WTC11 (cell line): ENCODE data around the gene POLR3H. TPM values are rescaled to one million over a fixed set of nuclear protein-coding genes. Genes with fewer than 3 reads are reported as not detected.
A peak's percentile ranks its signal among the peaks of the same experiment; 100 is the strongest.

Experiments
- ATAC-seq: fragments of 200-7000 bp; cut with Tn5 transposase; 2 replicates; pipeline ENCODE4 v1.10.0; 2021; ENCODE audit warnings: mild to moderate bottlenecking, moderate library complexity
- CTCF ChIA-PET: fragments of 300-600 bp; sonication (Branson Sonifier 250); formaldehyde crosslinking; loops from one replicate; lab custom pipeline; 2021; ENCODE audit warnings: antibody characterized with exemption; lab: Charles Lee
- POLR2A ChIA-PET: fragments of 350-600 bp; sonication (Branson Sonifier 250); formaldehyde crosslinking; loops from one replicate; lab custom pipeline; 2021; ENCODE audit warnings: antibody characterized with exemption; lab: Charles Lee
- DNase-seq: peaks from one replicate; pipeline ENCODE4 v3.0.0; 2021; ENCODE audit warnings: low spot score
- H3K27ac Mint-ChIP-seq: 2 replicates; pipeline ENCODE4 v1.8.0; 2021; ENCODE audit warnings: mixed read lengths
- H3K27me3 Mint-ChIP-seq: 2 replicates; pipeline ENCODE4 v1.8.0; 2021; ENCODE audit warnings: low read depth, mild to moderate bottlenecking, moderate library complexity, mixed read lengths
- H3K36me3 Mint-ChIP-seq: 2 replicates; pipeline ENCODE4 v1.8.0; 2021; ENCODE audit warnings: mixed read lengths
- H3K4me1 Mint-ChIP-seq: 2 replicates; pipeline ENCODE4 v1.8.0; 2022; ENCODE audit warnings: mixed read lengths
- H3K4me3 Mint-ChIP-seq: 2 replicates; pipeline ENCODE4 v1.8.0; 2021; ENCODE audit warnings: mild to moderate bottlenecking, moderate library complexity, mixed read lengths
- H3K9me3 Mint-ChIP-seq: 2 replicates; pipeline ENCODE4 v1.8.0; 2021; ENCODE audit warnings: mixed read lengths
- AR ChIP-seq: fragments of 250-450 bp; sonication (Bioruptor Pico); IDR thresholded peaks from 2 replicates; pipeline ENCODE4 v1.9.0; 2021; ENCODE audit warnings: mild to moderate bottlenecking
- ATF6 ChIP-seq: sonication (generic); formaldehyde crosslinking; IDR thresholded peaks from 2 replicates; pipeline ENCODE4 v1.8.1; 2023; ENCODE audit warnings: mild to moderate bottlenecking, missing genetic modification reagents
- EMX1 ChIP-seq: fragments of 250-450 bp; sonication (Bioruptor Pico); IDR thresholded peaks from 2 replicates; pipeline ENCODE4 v1.8.0; 2021; ENCODE audit warnings: mild to moderate bottlenecking
- ESRRA ChIP-seq: sonication (generic); formaldehyde crosslinking; IDR thresholded peaks from 2 replicates; pipeline ENCODE4 v1.8.1; 2022; ENCODE audit warnings: mild to moderate bottlenecking, missing genetic modification reagents, borderline replicate concordance
- ETV6 ChIP-seq: sonication (generic); formaldehyde crosslinking; IDR thresholded peaks from 2 replicates; pipeline ENCODE4 v1.8.1; 2022; ENCODE audit warnings: mild to moderate bottlenecking, missing genetic modification reagents
- FOXJ3 ChIP-seq: sonication (generic); formaldehyde crosslinking; IDR thresholded peaks from 2 replicates; pipeline ENCODE4 v1.9.0; 2021; ENCODE audit warnings: missing genetic modification reagents, mild to moderate bottlenecking, borderline replicate concordance
- FOXP1 ChIP-seq: sonication (generic); formaldehyde crosslinking; IDR thresholded peaks from 2 replicates; pipeline ENCODE4 v1.8.0; 2022; ENCODE audit warnings: missing genetic modification reagents, mild to moderate bottlenecking, moderate library complexity, borderline replicate concordance
- FOXP4 ChIP-seq: sonication (generic); formaldehyde crosslinking; IDR thresholded peaks from 2 replicates; pipeline ENCODE4 v1.8.0; 2022; ENCODE audit warnings: mild to moderate bottlenecking, missing genetic modification reagents
- GRHL2 ChIP-seq: fragments of 250-450 bp; sonication (Bioruptor Pico); IDR thresholded peaks from 2 replicates; pipeline ENCODE4 v1.8.0; 2022; ENCODE audit warnings: mild to moderate bottlenecking, moderate library complexity; ENCODE audit not compliant: insufficient replicate concordance, severe bottlenecking
- GTF2I ChIP-seq: fragments of 250-450 bp; sonication (Bioruptor Pico); conservative IDR thresholded peaks from 2 replicates; pipeline ENCODE4 v1.4.0; 2021; ENCODE audit warnings: mild to moderate bottlenecking
- HMGA2 ChIP-seq: fragments of 250-450 bp; sonication (Bioruptor Pico); IDR thresholded peaks from 2 replicates; pipeline ENCODE4 v1.4.0; 2021; ENCODE audit warnings: mild to moderate bottlenecking, moderate library complexity
- NFYB ChIP-seq: sonication (generic); formaldehyde crosslinking; conservative IDR thresholded peaks from 2 replicates; pipeline ENCODE4 v1.8.0; 2022; ENCODE audit warnings: low read depth, missing genetic modification reagents
- OVOL2 ChIP-seq: fragments of 250-450 bp; sonication (Bioruptor Pico); IDR thresholded peaks from 2 replicates; pipeline ENCODE4 v1.9.0; 2021; ENCODE audit warnings: mild to moderate bottlenecking, borderline replicate concordance
- USF2 ChIP-seq: sonication (generic); formaldehyde crosslinking; IDR thresholded peaks from 2 replicates; pipeline ENCODE4 v1.8.1; 2023; ENCODE audit warnings: mild to moderate bottlenecking, missing genetic modification reagents, moderate library complexity
- ZBTB21 ChIP-seq: sonication (generic); formaldehyde crosslinking; IDR thresholded peaks from 2 replicates; pipeline ENCODE4 v1.8.1; 2023; ENCODE audit warnings: mild to moderate bottlenecking, missing genetic modification reagents, borderline replicate concordance
- ZNF423 ChIP-seq: fragments of 250-450 bp; sonication (Bioruptor Pico); IDR thresholded peaks from 2 replicates; pipeline ENCODE4 v2.1.2; 2022; ENCODE audit warnings: mild to moderate bottlenecking, moderate library complexity
- ZSCAN18 ChIP-seq: fragments of 250-450 bp; sonication (Bioruptor Pico); IDR thresholded peaks from 2 replicates; pipeline ENCODE4 v2.1.2; 2022; ENCODE audit warnings: mild to moderate bottlenecking, moderate library complexity
- total RNA-seq: library from RNA; stranded (reverse); gene quantifications from 3 replicates; pipeline ENCODE4 v1.2.3, GENCODE V29; 2021

POLR3H gene
- total RNA-seq, 1 experiment from 2014 or later, result 28.8 TPM

- no peak for TF ChIP-seq ATF6
- no peak for TF ChIP-seq ZBTB21 (CRISPR knock-in tag)
- no peak for TF ChIP-seq FOXJ3 (CRISPR knock-in tag)
- no peak for TF ChIP-seq EMX1 (CRISPR knock-in tag)
- TF ChIP-seq GTF2I (CRISPR knock-in tag), result no peak
- TF ChIP-seq, all 79 proteins: peak for 0
Measured at GRCh38 chr22:41504397-41504796, 39.9 kb downstream of the POLR3H start (continued).

GRCh38 chr22:41501209-41501608 is 43.1 kb downstream of the POLR3H start:
- Mint-ChIP-seq H3K27ac (no peak overlapping the region), H3K27me3 (no peaks in the 10 kb centered on the region), H3K9me3 (no peaks in the 10 kb centered on the region), H3K36me3 (peaks cover 21% of the 10 kb centered on the region), H3K4me3 (no peak overlapping the region), H3K4me1 (no peaks in the 10 kb centered on the region)
- DNase-seq (no peak), ATAC-seq (peak; percentile 78)
- ChIA-PET CTCF (interaction anchor here (0.5 to 5.1 kb wide), 12 partner anchors 10 to 208 kb away, joined by 3 to 39 read pairs (median 6); partner anchors contain the start of genes ACO2 and PHF5A), POLR2A (interaction anchor here (1.1 kb wide), 1 partner anchor 24 kb away, joined by 3 read pairs; no protein-coding TSS in a partner anchor)
- TF ChIP-seq ZNF423 (CRISPR knock-in tag) (no peak), USF2 (no peak), ESRRA (CRISPR knock-in tag) (no peak), FOXP4 (CRISPR knock-in tag) (no peak), GRHL2 (no peak), AR (CRISPR knock-in tag) (no peak), FOXP1 (CRISPR knock-in tag) (no peak), ZSCAN18 (no peak), NFYB (CRISPR knock-in tag) (no peak), OVOL2 (CRISPR knock-in tag) (no peak)

GRCh38 chr22:41500303-41500702 is 44.0 kb downstream of the POLR3H start:
- Mint-ChIP-seq H3K36me3 (peaks cover 21% of the 10 kb centered on the region), H3K4me3 (no peak overlapping the region), H3K9me3 (no peaks in the 10 kb centered on the region), H3K27me3 (no peaks in the 10 kb centered on the region)
- CTCF ChIA-PET, result interaction anchor here (0.8 to 5.1 kb wide), 10 partner anchors 18 to 97 kb away, joined by 3 to 39 read pairs (median 5); partner anchors contain the start of genes ACO2 and PHF5A
- TF ChIP-seq HMGA2 (CRISPR knock-in tag), result peak; percentile 88
- no peak for TF ChIP-seq ETV6 (CRISPR knock-in tag)
- TF ChIP-seq, all 79 proteins: peak for 1
- H3K27ac Mint-ChIP-seq, result no peak overlapping the region
- POLR2A ChIA-PET, result no interaction called here
- DNase-seq (no peak), ATAC-seq (no peak)
- H3K4me1 Mint-ChIP-seq, result no peaks in the 10 kb centered on the region
